Heart left ventricle (tissue), 16 donors: ENCODE results near the gene AIFM1. TPM values are rescaled to one million over a fixed set of nuclear protein-coding genes. Genes with fewer than 3 reads are reported as not detected.
A peak's percentile ranks its signal among the peaks of the same experiment; 100 is the strongest.

Experiments used
- ATAC-seq, 4 donors: fragments of 200-7000 bp; cut with Tn5 transposase; one replicate each; pipeline ENCODE4 v1.9.1; 2020 to 2022; ENCODE audit warnings: moderate library complexity in 4 of 4, mild to moderate bottlenecking in 3 of 4, moderate number of reproducible peaks in 1 of 4
- DNase-seq, 5 donors: peaks; one replicate each; pipeline ENCODE4 v3.0.0-alpha.2; 2020
- H3K27ac ChIP-seq, 12 donors: fragments of 200-600 bp; sonication (generic) in 4 of 12; one replicate each; pipeline versions ENCODE4 v1.5.0 to v1.8.0; 2016 to 2022; ENCODE audit warnings: mild to moderate bottlenecking in 2 of 12
- H3K27me3 ChIP-seq, 9 donors: fragments of 200-600 bp; sonication (generic) in 2 of 9; one replicate each; pipeline versions ENCODE4 v1.5.1 to v1.8.0; 2016 to 2022; ENCODE audit warnings: mild to moderate bottlenecking in 3 of 9
- H3K36me3 ChIP-seq, 9 donors: fragments of 200-600 bp; sonication (generic) in 2 of 9; one replicate each; pipeline versions ENCODE4 v1.5.0 to v1.8.0; 2018 to 2022; ENCODE audit warnings: mild to moderate bottlenecking in 2 of 9
- H3K4me1 ChIP-seq, 12 donors: fragments of 200-600 bp; sonication (generic) in 4 of 12; one replicate each; pipeline versions ENCODE4 v1.5.0 to v1.8.0; 2016 to 2022; ENCODE audit warnings: mild to moderate bottlenecking in 3 of 12
- H3K4me3 ChIP-seq, 12 donors: fragments of 200-600 bp; sonication (generic) in 4 of 12; one replicate each; pipeline versions ENCODE4 v1.5.0 to v1.8.0; 2017 to 2022; ENCODE audit warnings: mild to moderate bottlenecking in 9 of 12, moderate library complexity in 4 of 12
- H3K9me3 ChIP-seq, 12 donors: fragments of 200-600 bp; sonication (generic) in 4 of 12; one replicate each; pipeline versions ENCODE4 v1.5.0 to v1.8.0; 2016 to 2022; ENCODE audit warnings: mild to moderate bottlenecking in 1 of 12
- CTCF ChIP-seq, 12 donors: fragments of 200-600 bp; sonication (generic) in 4 of 12; IDR thresholded peaks; one replicate each; pipeline versions ENCODE4 v1.5.0 to v1.8.0; 2018 to 2022; ENCODE audit warnings: antibody characterized with exemption in 12 of 12, mild to moderate bottlenecking in 5 of 12
- POLR2A ChIP-seq, 2 donors: fragments of 450-650 bp; IDR thresholded peaks; one replicate each; pipeline ENCODE4 v1.6.1; 2017; ENCODE audit warnings: antibody characterized with exemption in 2 of 2, mild to moderate bottlenecking in 2 of 2, moderate library complexity in 2 of 2
- WGBS, 4 donors: extraction: QIAGEN DNeasy Blood & Tissue Kit in 2 of 4; methylation state at CpG; one replicate each; pipeline versions ENCODE4 v1.1.5 to v1.1.7; 2013 to 2018; 5-methylcytosine and 5-hydroxymethylcytosine counted together
- intact Hi-C, 10 donors: fragments of 100-400 bp; cut with DNase I; formaldehyde crosslinking; loops; one replicate each; pipeline versions ENCODE4 v1.11.1 to v1.14.2; 2022
- polyA plus RNA-seq, 2 donors: library from polyadenylated mRNA; stranded (reverse); fragments of 200-250 nt; gene quantifications; one replicate each; pipeline ENCODE4 v1.2.3, GENCODE V29; 2013
- total RNA-seq, 9 donors: library from RNA; depleted of rRNA in 2 of 9; stranded (reverse); fragments of >200 nt in 2 of 9; fragmentation: NEBNext Ultra II Directional in 3 of 9; extraction: Animal tissue kit (Norgen Biotek cat#: 25700) in 3 of 9; gene quantifications; one replicate each; pipeline versions ENCODE4 v1.1.0 to v1.2.4, GENCODE V29; 2016 to 2023
- donor health status: ischemic (EF 13 %, LVEDD 7.1; RV severe dilation, severe dysfunction).
- donor health status: healthy with polysubstance abuse.
- donor health status: DM: no; HTN: yes; CAD: no.
- donor health status: DM: no; HTN: no; CAD: no.
- donor health status: ischemic (EF 25% LVEDD 6.9; RV normal size, moderate dysfunction).
- donor health status: ischemic (EF 25% LVEDD 5.7; RV mildly dilated, moderate dysfunction).
- donor health status: healthy.
- donor health status: DM: yes; HTN: yes; CAD: no.
- donor health status: ischemic (EF 35%, LVEDD 5.7; RV mildly dilated, moderate dysfunction).
- donor health status: nonischemic (EF 11% LVEDD 7.7; RV severe dilation, severe dysfunction).
- donor health status: DM: yes; HTN: yes; CAD: no.
- donor health status: PGD.
- donor health status: ischemic (EF 29% LVEDD 5.4; RV normal size, mild dysfunction).
- donor health status: nonischemic (EF 23%, LVEDD 6.1; RV moderate dilation, normal function).

Gene AIFM1
- total and polyA plus RNA-seq, 11 donors = 73.7 to 164 (median 109) TPM

DNA sequence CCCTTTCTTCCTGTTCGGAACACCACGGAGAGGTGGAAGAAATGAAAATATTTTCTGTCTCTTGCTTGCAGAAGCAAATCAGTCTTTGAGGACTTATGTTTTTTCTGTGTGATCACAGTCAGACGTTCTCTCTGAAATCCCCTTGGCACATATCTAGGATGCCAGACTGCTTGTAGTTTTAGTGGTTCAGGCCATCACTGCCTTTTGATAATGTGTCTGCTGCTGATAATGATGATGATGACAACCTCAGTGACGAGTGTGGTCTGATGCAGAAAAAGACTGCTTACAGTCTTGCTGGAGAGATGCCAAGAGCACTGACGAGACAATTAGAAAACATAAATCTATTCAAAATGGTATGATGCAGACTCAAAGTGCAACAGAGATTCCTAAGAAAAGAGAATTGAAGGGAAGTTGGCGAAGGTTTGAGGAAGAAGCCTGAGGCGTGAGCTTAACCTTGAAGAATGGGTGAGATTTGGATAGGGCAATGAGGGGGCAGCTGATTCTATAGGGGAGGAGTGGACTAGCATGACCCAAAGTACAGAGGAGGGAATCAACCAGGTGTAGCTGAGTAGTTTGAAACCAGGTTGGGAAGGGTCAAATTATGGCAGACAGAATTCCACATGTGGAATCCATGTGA, 14.1 kb upstream of the AIFM1 start:
- Histone ChIP-seq H3K36me3 (no peaks in the 10 kb centered on the region), H3K9me3 (no peaks in the 10 kb centered on the region), H3K4me3 (no peak overlapping the region), H3K27ac (peak overlapping the region in 2 of 12 donors; percentile 24 to 39), H3K27me3 (no peaks in the 10 kb centered on the region), H3K4me1 (peaks cover 0 to 10% (median 0%) of the 10 kb centered on the region in 12 donors)
- no peak for DNase-seq
- no peak for ATAC-seq
- TF ChIP-seq POLR2A (IDR thresholded peaks at IDR 0.05) = no peak
- TF ChIP-seq CTCF (IDR thresholded peaks at IDR 0.05) = no peak
- intact Hi-C loops = loop anchor here in 3 of 10 donors (10.0 kb wide), 2 partner anchors 55 to 245 kb away; no protein-coding TSS in a partner anchor
- whole genome bisulfite sequencing, 4 donors = 49 to 59% (median 55%) methylated on average over 7 of the region's 7 CpGs

GRCh38 chrX:130179170-130179569, 13.5 kb upstream of the AIFM1 start:
- no peak for DNase-seq
- TF ChIP-seq CTCF (IDR thresholded peaks at IDR 0.05) = no peak
- no peak for TF ChIP-seq POLR2A (IDR thresholded peaks at IDR 0.05)
- peak in 1 of 4 donors; percentile 50 for ATAC-seq
- Histone ChIP-seq H3K4me1 (peaks cover 0 to 16% (median 4%) of the 10 kb centered on the region in 12 donors), H3K27ac (peak overlapping the region in 2 of 12 donors; percentile 24), H3K27me3 (no peaks in the 10 kb centered on the region), H3K9me3 (no peaks in the 10 kb centered on the region), H3K4me3 (no peak overlapping the region), H3K36me3 (no peaks in the 10 kb centered on the region)
- 61 to 70% (median 68%) methylated on average over 5 of the region's 5 CpGs for WGBS, 4 donors
- intact Hi-C loops = loop anchor here in 3 of 10 donors (10.0 kb wide), 2 partner anchors 54 to 244 kb away; no protein-coding TSS in a partner anchor

GRCh38 chrX:130176942-130177341, 11.3 kb upstream of the AIFM1 start:
- no peak for ATAC-seq

More at GRCh38 chrX:130176942-130177341, 11.3 kb upstream of the AIFM1 start:
- 46 to 97% (median 81%) methylated on average over 4 of the region's 4 CpGs for WGBS, 4 donors
- H3K9me3 ChIP-seq = no peaks in the 10 kb centered on the region
- H3K27me3 ChIP-seq = no peaks in the 10 kb centered on the region
- H3K4me1 ChIP-seq = peaks cover 0 to 33% (median 12%) of the 10 kb centered on the region in 12 donors
- no peak for TF ChIP-seq POLR2A (IDR thresholded peaks at IDR 0.05)
- TF ChIP-seq CTCF (IDR thresholded peaks at IDR 0.05) = no peak
- intact Hi-C loops = loop anchor here in 3 of 10 donors (10.0 kb wide), 2 partner anchors 52 to 242 kb away; no protein-coding TSS in a partner anchor
- no peaks in the 10 kb centered on the region for H3K36me3 ChIP-seq
- no peak overlapping the region for H3K4me3 ChIP-seq
- DNase-seq = no peak
- no peak overlapping the region for H3K27ac ChIP-seq
